Neural progenitor cell (in vitro differentiated cells): ENCODE data around the gene PDE6D.

Experiments
- CTCF ChIP-seq: fragments of 200-600 bp; sonication (generic); IDR thresholded peaks from 2 replicates; pipeline ENCODE4 v1.5.1; 2017; ENCODE audit warnings: antibody characterized with exemption, mild to moderate bottlenecking
- EZH2 ChIP-seq: fragments of 200-600 bp; sonication (generic); IDR thresholded peaks from 2 replicates; pipeline ENCODE4 v1.6.1; 2017; ENCODE audit warnings: antibody characterized with exemption, mild to moderate bottlenecking, moderate library complexity
- EZH2phosphoT487 ChIP-seq: fragments of 200-600 bp; sonication (generic); IDR thresholded peaks from 2 replicates; pipeline ENCODE4 v1.6.1; 2017; ENCODE audit warnings: antibody characterized with exemption

DNA sequence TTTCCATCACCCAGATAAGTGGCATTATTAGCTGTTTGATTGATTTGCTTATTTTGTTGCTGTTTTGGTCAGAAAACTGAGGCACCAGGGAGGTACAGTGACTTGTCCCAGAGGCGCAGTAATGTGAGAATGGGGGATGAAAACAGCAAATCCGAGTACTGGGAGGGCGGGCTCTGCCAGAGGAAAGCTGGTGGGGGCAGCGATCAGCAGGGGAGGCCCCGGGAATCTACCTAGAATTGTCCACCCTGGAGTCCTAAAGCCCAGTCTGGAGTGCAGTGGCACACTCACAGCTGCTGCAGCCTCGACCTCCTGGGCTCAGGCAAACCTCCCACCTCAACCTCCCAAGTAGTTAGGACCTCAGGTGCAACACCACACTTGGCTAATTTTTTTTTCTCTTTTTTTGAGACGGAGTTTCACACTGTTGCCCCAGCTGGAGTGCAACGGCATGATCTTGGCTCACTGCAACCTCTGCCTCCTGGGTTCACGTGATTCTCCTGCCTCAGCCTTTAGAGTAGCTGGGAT is 89.8 kb downstream of the PDE6D start:
- TF ChIP-seq CTCF: no peak
- no peak for TF ChIP-seq EZH2
- no peak for TF ChIP-seq EZH2phosphoT487
